Choroid plexus epithelial cell (primary cell): ENCODE data around the gene EML2.
A peak's percentile ranks its signal among the peaks of the same experiment; 100 is the strongest.
"Not testable (repeated sequence)": the region's sequence is repeated elsewhere in the genome, so short reads cannot be mapped to it uniquely, and the experiment has no call there.

Source experiments
- DNase-seq: peaks from one replicate; pipeline ENCODE4 v3.0.0-alpha.2; 2010; ENCODE audit warnings: low read depth
- H3K4me3 ChIP-seq: 2 replicates; pipeline ENCODE4 v1.5.1; 2011; ENCODE audit warnings: low read depth, mild to moderate bottlenecking, control low read depth, low read length, moderate library complexity
- CTCF ChIP-seq: conservative IDR thresholded peaks from 2 replicates; pipeline ENCODE4 v1.5.1; 2011; ENCODE audit warnings: low read depth, mild to moderate bottlenecking, control low read depth, inconsistent platforms, low read length, moderate library complexity

The EML2 gene, protein sequence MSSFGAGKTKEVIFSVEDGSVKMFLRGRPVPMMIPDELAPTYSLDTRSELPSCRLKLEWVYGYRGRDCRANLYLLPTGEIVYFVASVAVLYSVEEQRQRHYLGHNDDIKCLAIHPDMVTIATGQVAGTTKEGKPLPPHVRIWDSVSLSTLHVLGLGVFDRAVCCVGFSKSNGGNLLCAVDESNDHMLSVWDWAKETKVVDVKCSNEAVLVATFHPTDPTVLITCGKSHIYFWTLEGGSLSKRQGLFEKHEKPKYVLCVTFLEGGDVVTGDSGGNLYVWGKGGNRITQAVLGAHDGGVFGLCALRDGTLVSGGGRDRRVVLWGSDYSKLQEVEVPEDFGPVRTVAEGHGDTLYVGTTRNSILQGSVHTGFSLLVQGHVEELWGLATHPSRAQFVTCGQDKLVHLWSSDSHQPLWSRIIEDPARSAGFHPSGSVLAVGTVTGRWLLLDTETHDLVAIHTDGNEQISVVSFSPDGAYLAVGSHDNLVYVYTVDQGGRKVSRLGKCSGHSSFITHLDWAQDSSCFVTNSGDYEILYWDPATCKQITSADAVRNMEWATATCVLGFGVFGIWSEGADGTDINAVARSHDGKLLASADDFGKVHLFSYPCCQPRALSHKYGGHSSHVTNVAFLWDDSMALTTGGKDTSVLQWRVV

DNA sequence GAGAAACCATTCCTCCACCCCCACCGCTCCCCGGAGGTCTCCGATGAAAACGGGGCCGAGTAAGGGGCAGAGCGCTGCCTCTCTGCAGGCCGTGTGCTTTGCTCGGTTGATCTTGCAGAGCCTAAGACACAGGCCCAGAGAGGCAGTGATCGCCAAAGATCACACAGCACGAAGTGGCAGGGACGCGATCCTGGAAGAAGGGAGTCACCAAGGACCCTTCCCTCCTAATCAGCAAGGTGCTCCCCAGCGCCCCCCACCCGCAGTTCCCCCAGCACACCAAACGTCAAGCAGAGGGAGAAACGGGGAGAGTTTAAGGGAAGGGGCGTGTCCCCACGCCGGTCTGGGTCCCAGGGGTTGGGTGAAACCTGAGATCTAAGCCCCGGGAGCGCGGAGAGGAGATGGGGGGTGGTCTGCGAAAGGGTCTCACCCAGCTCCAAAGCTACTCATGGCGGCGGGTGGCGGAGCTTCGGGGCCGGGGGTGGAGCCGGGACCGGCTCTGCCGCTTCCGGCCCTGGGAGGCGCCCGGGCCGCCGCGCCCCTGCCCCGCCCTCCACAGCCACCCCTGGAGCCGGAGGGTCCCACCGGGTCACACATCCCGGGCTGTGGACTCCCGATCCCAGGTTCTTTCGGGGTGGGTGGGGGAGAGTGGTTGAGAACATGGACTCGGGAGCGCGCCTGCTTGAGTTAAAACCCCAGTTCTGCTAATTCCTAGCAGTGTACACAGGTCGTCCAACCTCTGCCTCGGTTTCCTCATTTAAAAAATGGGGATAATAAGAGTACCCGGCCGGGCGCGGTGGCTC is at the start of gene EML2:
Gene EML2, minus strand, starts transcription at position 468 of the 800 bp plus-strand sequence. Its CDS starts 21 bp downstream, at position 447.
- peak within 1 kb of the TSS; percentile 82 for H3K4me3 ChIP-seq
- peak; percentile 17 for DNase-seq
- TF ChIP-seq CTCF, result peak; percentile 42

GRCh38 chr19:45687599-45687998 is 48.4 kb upstream of the EML2 start:
- no peak for TF ChIP-seq CTCF
- H3K4me3 ChIP-seq, result no peak overlapping the region
- no peak for DNase-seq

DNA sequence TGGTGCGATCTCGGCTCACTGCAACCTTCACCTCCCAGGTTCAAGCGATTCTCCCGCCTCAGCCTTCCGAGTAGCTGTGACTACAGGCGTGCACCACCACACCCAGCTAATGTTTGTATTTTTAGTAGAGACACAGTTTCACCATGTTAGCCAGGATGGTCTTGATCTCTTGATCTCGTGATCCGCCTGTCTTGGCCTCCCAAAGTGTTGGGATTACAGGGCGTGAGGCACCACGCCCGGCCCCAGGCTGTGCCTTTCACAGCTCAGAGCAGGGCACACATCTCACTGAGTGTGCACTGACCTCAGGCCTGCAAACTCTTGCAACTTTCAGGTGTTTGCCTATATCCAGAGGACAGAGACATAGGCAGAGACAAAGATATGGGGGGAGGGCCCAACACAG is 45.8 kb upstream of the EML2 start:
- DNase-seq, H3K4me3 ChIP-seq: not testable (repeated sequence)

- DNase-seq, result no peak
- TF ChIP-seq CTCF, result no peak
- H3K4me3 ChIP-seq, result no peak overlapping the region
These were observed 43.7 kb upstream of the EML2 start for GRCh38 chr19:45682908-45683307.

DNA sequence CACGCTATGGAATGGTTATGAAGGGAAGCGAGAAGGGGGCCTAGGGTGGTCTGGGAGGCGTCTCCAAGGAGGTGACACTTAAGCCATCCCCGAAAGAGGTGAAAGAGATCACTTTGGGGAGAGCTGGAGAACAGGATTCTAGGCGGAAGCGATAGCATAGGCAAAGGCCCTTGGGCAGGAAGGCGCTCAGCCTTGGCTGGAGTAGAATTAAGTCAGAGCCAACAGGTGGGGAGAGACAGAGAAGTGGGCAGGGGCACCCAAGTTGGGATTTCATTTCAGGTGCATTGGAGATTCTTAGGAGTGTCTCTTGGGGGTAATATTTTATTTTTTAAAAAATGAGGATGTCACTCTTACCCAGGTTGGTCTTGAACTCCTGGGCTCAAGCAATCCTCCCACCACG is 42.9 kb upstream of the EML2 start:
- H3K4me3 ChIP-seq, result no peak overlapping the region
- no peak for TF ChIP-seq CTCF
- DNase-seq, result no peak

- peak; percentile 83 for DNase-seq
- peak overlapping the region; percentile 46 for H3K4me3 ChIP-seq
- peak; percentile 73 for TF ChIP-seq CTCF
These were observed 42.3 kb upstream of the EML2 start for GRCh38 chr19:45681391-45682015.
